IPS-20b (cell line): ENCODE measurements around the gene FERMT3.
A peak's percentile ranks its signal among the peaks of the same experiment; 100 is the strongest.

ENCODE experiments used
- H3K27ac ChIP-seq: one replicate; pipeline ENCODE4 v1.5.1; 2013; ENCODE audit warnings: low read length
- H3K27me3 ChIP-seq: 2 replicates; pipeline ENCODE4 v1.6.1; 2013; ENCODE audit warnings: mild to moderate bottlenecking, low read length, inconsistent platforms; ENCODE audit not compliant: insufficient read depth
- H3K36me3 ChIP-seq: 2 replicates; pipeline ENCODE4 v1.6.1; 2013; ENCODE audit warnings: low read depth, mild to moderate bottlenecking, inconsistent platforms, low read length, moderate library complexity; ENCODE audit not compliant: insufficient read depth
- H3K4me1 ChIP-seq: 2 replicates; pipeline ENCODE4 v1.6.1; 2013; ENCODE audit warnings: mild to moderate bottlenecking, control low read depth, inconsistent platforms, low read length, moderate library complexity; ENCODE audit not compliant: insufficient read depth
- H3K4me3 ChIP-seq: 2 replicates; pipeline ENCODE4 v1.5.1; 2013; ENCODE audit warnings: mild to moderate bottlenecking, low read length, inconsistent platforms
- H3K9ac ChIP-seq: 2 replicates; pipeline ENCODE4 v1.6.1; 2013; ENCODE audit warnings: low read depth, mild to moderate bottlenecking, inconsistent platforms, low read length, moderate library complexity
- H3K9me3 ChIP-seq: 2 replicates; pipeline ENCODE4 v1.6.1; 2013; ENCODE audit warnings: mild to moderate bottlenecking, low read depth, low read length, inconsistent platforms; ENCODE audit not compliant: insufficient read depth

Gene FERMT3

DNA sequence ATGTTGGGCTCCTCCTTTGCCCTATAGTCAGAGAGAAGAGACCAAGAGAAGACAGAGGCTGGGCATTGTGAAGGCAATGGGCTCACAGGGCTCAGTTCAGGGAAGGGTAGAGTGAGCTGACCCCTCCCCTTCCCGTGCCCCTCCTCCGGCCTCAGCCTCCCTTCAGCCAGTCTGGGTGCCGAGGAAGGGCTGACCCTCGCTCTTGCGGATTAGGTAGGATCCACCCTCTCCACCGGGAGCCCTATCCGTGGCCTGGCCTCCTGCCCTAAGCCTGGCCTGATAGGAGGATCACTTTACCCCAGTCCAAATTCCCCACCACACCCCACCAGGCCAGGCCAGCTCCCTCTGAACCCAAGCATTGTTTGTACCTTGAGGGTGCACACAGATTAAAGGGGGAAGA lies 42.1 kb downstream of the FERMT3 start:
- Histone ChIP-seq H3K36me3 (peaks cover 15% of the 10 kb centered on the region; the same call in 1 of the 2 replicates), H3K9me3 (no peaks in the 10 kb centered on the region), H3K4me1 (peaks cover 28% of the 10 kb centered on the region), H3K27me3 (no peaks in the 10 kb centered on the region), H3K27ac (peak overlapping the region; percentile 95), H3K4me3 (peak overlapping the region; percentile 94; the same call in 1 of the 2 replicates), H3K9ac (peak overlapping the region; percentile 80; the same call in 1 of the 2 replicates)

DNA sequence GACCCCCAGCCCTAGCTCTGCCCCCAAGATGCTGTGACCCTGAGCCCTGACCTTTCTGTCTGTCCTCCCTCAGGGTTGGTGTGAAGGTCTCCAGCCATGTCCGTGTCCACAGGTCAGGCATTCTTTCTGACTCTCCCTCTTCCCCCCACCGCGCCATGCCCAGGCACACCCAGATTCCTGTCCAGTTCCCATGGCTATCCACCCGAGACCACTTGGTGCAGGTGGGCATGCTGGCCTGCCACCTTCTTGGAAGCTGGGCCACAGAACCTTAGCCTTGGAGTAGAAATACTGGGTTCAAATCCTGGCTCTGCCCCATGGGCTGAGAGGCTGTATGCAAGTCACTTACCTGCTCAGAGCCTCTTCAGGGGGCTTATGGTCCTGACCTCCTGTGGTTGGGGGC lies 42.5 kb downstream of the FERMT3 start:
- Histone ChIP-seq H3K27ac (peak overlapping the region; percentile 95), H3K36me3 (peaks cover 10% of the 10 kb centered on the region; the same call in 1 of the 2 replicates), H3K4me1 (peaks cover 28% of the 10 kb centered on the region), H3K27me3 (no peaks in the 10 kb centered on the region), H3K9ac (peak overlapping the region; percentile 80; the same call in 1 of the 2 replicates), H3K9me3 (no peaks in the 10 kb centered on the region), H3K4me3 (peak overlapping the region; percentile 62; the same call in 1 of the 2 replicates)

DNA sequence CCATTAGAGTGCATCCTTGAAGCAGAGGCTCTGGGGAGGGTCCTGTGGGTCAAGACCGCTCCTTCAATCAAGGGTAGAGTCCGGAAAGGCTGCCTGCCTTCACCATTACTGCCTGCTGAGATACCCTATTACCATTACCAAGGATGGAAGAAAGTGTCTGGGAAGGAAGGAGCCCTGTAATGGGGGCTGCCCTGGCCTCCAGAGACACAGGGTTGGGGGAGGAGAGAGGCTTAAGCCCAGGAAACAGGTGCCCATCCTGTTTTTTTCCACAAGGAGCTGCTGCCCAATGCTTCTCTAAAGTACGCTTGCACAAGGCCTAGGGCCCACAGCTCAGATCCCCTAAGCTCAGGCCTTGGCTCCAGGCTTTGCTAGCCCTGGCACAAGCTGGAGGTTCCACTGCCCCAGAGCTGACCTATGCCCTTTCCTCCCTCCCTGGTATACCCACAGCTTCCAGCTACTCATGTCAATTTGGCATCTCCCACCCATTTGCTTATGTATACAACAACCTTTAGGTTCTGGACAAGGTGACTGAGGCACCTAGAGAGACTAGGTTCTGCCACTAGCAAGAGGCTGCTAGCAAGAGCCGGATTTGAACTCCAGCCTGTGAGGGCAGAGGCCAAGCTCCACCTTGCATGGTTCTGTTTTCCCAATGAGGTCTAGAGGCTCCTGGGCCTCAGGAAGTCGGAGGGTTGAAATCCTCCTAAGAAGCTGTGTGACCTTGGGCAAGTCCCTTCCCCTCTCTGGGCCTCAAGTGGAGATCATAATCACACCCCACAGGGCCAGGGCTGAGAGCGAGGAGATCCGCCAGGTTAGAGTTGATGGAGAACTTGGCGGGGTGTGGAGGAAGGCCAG lies 43.3 kb downstream of the FERMT3 start:
- Histone ChIP-seq H3K27me3 (no peaks in the 10 kb centered on the region), H3K9ac (peak overlapping the region; percentile 80; the same call in 1 of the 2 replicates), H3K36me3 (peaks cover 9% of the 10 kb centered on the region), H3K9me3 (no peaks in the 10 kb centered on the region), H3K4me1 (peaks cover 28% of the 10 kb centered on the region), H3K27ac (peak overlapping the region; percentile 95), H3K4me3 (peak overlapping the region; percentile 62; the same call in 1 of the 2 replicates)

DNA sequence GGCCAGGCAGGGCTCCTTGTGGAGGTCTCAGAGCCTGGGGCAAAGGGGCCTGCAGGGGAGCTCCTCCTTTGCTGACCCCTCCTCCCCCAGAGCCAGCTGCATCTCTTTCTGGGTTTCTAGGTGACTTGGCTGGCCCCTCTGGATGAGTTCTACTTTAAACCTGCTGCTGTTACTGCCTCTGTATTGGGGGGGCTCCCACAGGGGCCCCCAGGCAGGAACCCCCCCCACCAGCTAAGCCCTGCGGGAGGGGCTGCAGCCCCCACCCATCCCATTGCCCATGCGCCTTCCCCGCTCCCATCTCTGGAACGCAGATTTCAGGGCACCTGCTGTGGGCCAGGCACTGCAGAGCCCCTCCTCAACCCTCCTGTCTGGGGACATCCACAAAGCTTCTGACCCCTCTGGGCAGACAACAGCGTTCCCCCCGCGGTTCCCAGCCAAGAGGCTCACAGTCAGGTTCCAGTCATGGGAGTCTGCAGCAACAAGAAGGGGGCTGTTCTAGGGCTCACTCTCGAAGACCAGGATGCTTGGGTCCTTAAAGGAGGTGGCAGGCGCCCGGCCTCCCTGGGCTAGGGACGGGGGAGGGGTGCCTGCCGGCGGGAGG lies 44.0 kb downstream of the FERMT3 start:
- Histone ChIP-seq H3K9ac (peak overlapping the region; percentile 80; the same call in 1 of the 2 replicates), H3K27ac (peak overlapping the region; percentile 87), H3K36me3 (peaks cover 11% of the 10 kb centered on the region), H3K27me3 (no peaks in the 10 kb centered on the region), H3K4me3 (peak overlapping the region; percentile 62), H3K9me3 (no peaks in the 10 kb centered on the region), H3K4me1 (peaks cover 28% of the 10 kb centered on the region)

DNA sequence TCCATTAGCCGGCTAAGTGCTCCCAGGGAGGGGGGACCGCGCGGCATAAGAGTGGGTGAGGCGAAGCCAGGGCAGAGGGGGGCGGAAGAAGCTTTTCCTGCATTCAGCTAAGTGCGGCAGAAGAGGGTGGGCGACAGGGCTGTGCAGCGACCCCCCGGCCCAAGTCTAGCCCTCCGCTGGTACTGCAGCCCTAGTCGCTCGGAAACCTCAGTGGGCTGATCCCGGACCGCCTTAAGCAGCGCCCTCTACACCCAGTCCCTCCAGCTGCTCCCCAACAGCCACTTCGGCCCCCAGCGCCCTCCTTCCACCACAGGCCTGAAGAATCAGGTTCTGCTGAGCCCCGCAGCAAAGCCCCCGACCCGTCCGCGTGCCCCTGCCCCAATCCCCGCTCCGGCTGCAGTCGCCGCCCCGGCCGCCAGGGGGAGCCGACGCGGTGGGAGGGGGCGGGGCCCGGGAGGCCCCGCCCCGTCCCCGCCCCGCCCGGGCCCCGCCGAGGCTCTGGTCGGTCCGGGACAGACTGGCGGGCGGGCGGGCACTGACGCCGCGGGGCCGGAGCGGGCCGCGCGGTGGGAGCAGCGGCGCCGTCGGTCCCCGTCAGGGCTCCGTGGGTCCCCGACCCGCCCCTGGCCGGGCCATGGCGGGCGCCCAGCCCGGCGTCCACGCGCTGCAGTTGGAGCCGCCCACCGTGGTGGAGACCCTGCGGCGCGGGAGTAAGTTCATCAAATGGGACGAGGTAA lies 44.7 kb downstream of the FERMT3 start, which contains the start of gene PLCB3:
Gene PLCB3 (plus strand): TSS at position 515 of the 737 bp plus-strand sequence. CDS start 120 bp downstream, at position 635.
- Histone ChIP-seq H3K9ac (peak within 1 kb of the TSS; percentile 90; the same call in 1 of the 2 replicates), H3K36me3 (peaks cover 18% of the 10 kb centered on the region), H3K9me3 (no peaks in the 10 kb centered on the region), H3K27ac (peak within 1 kb of the TSS; percentile 87), H3K27me3 (no peaks in the 10 kb centered on the region), H3K4me1 (peaks cover 28% of the 10 kb centered on the region), H3K4me3 (peak within 1 kb of the TSS; percentile 94)

DNA sequence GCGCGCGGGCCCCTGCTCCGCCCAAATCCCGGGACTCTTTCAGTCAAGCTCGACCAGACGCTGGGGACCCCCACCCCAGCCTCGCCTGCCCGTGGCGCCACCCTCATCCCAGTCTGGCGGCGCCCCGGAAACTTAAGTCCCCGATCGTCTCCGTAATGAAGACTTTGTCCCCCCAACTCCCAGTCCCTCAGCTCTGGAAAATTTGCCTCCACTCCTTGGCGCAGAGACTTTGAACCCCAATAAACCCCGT lies 45.2 kb downstream of the FERMT3 start:
- peak overlapping the region; percentile 32 for H3K27ac ChIP-seq
- peak overlapping the region; percentile 90; the same call in 1 of the 2 replicates for H3K9ac ChIP-seq
- no peaks in the 10 kb centered on the region for H3K9me3 ChIP-seq
- H3K4me1 ChIP-seq: peaks cover 28% of the 10 kb centered on the region
- no peaks in the 10 kb centered on the region for H3K27me3 ChIP-seq
- peaks cover 23% of the 10 kb centered on the region for H3K36me3 ChIP-seq
- H3K4me3 ChIP-seq: peak overlapping the region; percentile 94

DNA sequence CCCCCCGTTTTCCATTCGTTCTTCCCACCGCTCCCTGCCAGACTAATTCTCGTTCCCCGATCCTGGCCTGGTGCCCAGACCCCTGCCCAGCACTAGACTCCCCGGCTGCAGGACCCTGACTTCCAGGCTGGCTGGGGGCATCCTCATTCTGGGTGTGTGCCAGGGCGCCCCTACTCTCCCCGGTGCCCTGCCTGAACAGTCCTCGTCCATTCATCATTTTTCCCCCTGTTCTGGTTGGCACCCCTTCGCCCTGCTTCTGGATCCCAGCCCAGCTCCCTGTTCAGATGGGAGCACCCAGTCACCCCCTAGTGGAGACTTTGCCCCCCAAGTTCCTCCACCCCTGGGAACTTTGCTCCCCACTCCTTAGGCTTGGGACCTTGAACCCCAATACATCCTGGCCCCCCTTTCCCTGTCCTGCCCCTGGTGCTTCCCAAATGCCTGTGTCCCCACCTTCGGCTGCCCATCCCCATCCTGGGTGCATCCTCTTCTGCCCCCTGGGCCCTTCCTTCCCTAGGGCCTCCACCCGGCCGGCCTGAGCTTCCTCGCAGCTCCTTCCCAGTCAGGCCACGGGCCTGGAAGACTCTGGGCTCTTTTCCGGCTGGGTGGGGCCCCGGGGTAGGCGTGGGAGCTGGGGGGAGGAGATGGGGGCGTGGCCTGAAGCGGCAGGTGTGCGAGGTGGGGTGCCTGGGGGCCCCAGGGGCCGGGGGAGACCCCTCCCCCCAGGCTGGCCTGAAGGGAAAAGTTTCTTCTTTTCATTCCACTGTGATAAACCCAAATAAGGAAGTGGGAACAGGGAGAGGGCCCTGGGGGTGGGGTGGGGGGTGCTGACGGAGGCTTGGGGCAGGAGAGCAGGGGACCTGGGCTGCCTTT lies 45.7 kb downstream of the FERMT3 start:
- Histone ChIP-seq H3K36me3 (peaks cover 24% of the 10 kb centered on the region), H3K27me3 (no peaks in the 10 kb centered on the region), H3K27ac (peak overlapping the region; percentile 32), H3K9me3 (no peaks in the 10 kb centered on the region), H3K9ac (peak overlapping the region; percentile 90; the same call in 1 of the 2 replicates), H3K4me1 (peaks cover 28% of the 10 kb centered on the region), H3K4me3 (peak overlapping the region; percentile 94)

DNA sequence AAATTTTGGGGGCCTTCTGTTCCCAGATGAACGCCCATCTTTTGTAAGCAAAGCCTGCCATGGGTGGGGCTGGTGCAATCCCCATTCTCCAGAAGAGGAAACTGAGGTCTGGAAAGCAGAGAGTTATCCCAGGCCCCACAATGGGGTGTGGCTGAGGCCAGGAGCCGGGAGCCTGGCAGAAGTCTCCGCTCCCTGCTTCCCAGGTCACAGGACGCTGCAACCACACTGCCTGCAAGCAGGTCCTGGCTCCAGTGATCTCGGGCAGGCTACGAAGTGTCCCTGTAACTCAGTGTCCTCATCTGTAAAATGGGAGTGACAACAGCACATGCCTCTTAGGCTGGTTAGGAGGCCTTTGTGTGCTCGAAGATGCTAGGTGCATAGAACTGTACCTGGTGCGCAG lies 46.5 kb downstream of the FERMT3 start:
- H3K27me3 ChIP-seq: no peaks in the 10 kb centered on the region
- no peak overlapping the region for H3K27ac ChIP-seq
- peaks cover 24% of the 10 kb centered on the region for H3K36me3 ChIP-seq
- H3K9ac ChIP-seq: peak overlapping the region; percentile 90; the same call in 1 of the 2 replicates
- no peaks in the 10 kb centered on the region for H3K9me3 ChIP-seq
- H3K4me1 ChIP-seq: peaks cover 24% of the 10 kb centered on the region
- H3K4me3 ChIP-seq: peak overlapping the region; percentile 94; the same call in 1 of the 2 replicates

DNA sequence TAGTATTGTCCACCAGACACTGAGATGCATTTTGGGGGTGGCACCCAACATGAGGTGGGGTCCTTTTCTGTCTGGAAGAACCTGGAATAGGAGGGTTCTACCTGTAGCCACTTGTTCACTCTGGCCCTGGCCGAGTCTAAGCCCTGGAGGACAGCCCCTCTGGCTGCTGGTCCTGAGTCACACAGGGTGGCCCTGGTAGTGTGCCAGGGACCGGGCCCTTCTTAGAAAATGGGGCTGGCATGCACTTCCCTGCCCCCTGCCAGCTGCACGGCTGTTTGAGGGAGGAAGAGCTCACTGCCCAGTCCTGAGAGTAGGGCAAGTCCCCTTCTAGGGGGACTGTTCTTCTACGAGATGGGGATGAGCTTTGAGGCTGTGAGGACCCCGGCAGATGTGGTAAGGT lies 47.0 kb downstream of the FERMT3 start:
- no peak overlapping the region for H3K27ac ChIP-seq
- H3K4me1 ChIP-seq: peaks cover 20% of the 10 kb centered on the region
- H3K36me3 ChIP-seq: peaks cover 29% of the 10 kb centered on the region
- H3K27me3 ChIP-seq: no peaks in the 10 kb centered on the region
- H3K4me3 ChIP-seq: peak overlapping the region; percentile 94; the same call in 1 of the 2 replicates
- peak overlapping the region; percentile 90; the same call in 1 of the 2 replicates for H3K9ac ChIP-seq
- no peaks in the 10 kb centered on the region for H3K9me3 ChIP-seq

DNA sequence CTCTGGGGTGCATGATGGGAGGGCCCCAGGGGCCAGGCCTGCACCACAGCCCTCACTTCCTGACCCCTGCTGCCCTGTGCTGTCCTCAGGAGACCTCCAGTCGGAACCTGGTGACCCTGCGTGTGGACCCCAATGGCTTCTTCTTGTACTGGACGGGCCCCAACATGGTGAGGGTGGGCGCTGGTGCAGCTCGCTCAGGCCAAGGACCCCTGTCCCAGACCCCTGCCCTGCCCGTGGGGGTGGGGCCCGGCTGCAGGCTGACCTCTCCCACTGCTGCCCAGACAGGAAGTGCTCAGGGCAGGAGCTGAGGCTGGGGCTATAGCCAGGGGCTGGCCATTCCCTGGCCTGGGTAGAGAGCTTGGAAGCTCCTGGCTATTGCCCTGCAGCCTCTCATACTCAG lies 47.8 kb downstream of the FERMT3 start:
- no peak overlapping the region for H3K9ac ChIP-seq

More for the DNA sequence above, 47.8 kb downstream of the FERMT3 start:
- Histone ChIP-seq H3K4me1 (peaks cover 13% of the 10 kb centered on the region; the same call in 1 of the 2 replicates), H3K27me3 (no peaks in the 10 kb centered on the region), H3K4me3 (no peak overlapping the region), H3K36me3 (peaks cover 37% of the 10 kb centered on the region), H3K9me3 (no peaks in the 10 kb centered on the region), H3K27ac (no peak overlapping the region)
